Activated CD8-positive, alpha-beta memory T cell treated with anti-CD3 and anti-CD28 coated beads, Interleukin-2, amount 50 U/mL, for 24 hours (primary cell): ENCODE data around the gene STAT3.
"Not testable (repeated sequence)": the region's sequence is repeated elsewhere in the genome, so short reads cannot be mapped to it uniquely, and the experiment has no call there.

Experiments used
- DNase-seq: peaks from one replicate; pipeline ENCODE4 v3.0.0-alpha.2; 2020; ENCODE audit errors: extremely low read depth

STAT3 gene

DNA sequence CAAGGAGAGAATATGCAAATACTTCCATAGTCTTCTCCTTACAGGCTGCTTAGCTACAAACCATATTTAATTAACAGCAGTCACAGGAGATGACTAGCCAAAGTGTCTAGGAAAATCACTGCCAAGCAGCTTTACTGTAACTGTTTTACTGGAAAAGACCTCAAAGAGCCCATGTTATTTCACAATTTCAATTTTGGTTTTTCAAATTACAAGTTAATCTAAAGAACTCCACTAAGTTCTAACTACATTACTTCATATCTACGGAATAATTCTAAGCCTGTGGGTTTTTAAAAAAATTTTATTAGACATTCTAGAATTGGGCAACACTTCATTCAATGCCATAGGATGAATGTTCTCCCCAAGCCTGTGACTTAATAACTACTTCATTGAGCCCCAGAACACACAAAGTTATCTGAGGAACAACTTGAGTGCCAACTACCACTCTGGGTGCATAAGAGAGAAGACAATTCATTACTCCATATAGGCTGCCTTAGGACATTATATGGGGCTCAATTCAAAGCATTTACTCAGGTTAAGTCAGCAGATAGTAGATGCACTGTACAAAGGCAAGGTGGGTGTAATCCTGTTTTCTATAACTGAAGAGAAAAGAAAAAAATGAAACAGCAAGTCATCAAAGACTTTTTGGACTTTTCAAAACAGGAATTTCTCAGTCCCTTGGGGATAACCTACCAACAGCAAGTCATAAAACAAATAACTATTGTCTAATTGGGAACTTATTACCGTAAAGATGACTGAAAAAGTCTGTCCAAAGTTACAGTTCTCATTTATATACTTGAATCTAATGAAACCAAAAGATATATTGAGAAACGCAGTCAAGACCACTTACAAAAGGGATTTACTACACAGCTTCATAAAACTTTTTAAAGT is 33.0 kb downstream of the STAT3 start:
- DNase-seq: no peak

DNA sequence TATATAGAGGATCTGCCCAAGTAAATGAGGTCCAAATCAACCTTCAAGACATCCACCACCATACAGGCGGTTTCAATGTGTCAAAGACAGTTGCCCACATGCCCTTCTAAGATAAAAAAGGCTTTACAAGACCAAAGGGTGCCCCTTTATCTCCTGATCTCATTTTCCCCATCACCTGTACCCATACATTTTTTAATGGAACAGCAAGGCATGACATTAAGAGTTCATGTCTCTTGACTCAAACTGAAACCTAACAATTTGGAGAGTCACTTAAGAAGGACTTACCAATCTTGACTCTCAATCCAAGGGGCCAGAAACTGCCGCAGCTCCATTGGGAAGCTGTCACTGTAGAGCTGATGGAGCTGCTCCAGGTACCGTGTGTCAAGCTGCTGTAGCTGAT is 40.1 kb downstream of the STAT3 start:
- no peak for DNase-seq

DNA sequence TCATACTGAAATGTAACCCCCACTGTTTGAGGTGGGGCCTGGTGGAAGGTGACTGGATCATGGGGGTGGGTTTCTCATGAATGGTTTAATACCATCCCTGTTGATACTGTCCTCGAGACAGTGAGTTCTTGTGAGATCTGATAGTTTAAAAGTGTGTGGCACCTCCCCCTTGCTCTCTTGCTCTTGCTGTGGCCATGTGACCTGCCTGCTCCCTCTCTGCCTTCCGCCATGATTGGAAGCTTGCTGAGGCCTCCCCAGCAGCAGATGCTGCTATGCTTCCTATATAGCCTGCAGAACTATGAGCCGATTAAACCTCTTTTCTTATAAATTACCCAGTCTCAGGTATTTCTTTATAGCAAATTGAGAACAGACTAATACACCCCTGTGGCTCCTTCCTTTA is 40.6 kb downstream of the STAT3 start:
- no peak for DNase-seq

DNA sequence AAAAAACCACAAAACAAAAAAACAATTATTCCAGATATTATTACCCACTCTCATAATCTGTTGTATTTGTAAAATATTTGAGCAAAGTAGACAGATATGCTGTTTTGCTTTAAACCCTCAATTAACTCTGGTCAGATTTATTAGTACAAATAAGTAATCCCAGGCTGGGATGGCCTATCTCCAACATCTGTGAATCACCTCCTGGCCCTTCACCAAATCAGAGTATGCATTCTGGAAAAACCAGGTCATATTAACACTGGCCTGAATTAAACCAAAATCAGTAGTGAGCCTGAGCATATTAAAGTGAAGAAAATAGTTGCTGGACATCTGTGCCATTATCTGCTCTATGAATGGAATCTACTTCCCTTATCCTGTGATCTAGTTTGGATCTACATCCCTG is 41.0 kb downstream of the STAT3 start:
- DNase-seq: no peak

DNA sequence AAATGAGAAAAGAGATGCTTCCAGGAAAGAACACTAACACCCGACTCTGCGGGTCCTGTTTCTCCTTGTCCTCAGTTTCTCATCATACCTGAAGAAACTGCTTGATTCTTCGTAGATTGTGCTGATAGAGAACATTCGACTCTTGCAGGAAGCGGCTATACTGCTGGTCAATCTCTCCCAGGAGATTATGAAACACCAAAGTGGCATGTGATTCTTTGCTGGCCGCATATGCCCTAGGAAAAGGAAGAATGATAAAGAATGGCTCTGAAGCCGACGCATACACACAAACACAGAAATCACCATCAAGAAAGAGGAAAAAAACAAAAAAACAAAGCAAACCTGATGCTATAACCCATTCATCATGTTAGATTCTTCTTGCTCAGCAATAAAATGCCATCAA is 41.8 kb downstream of the STAT3 start:
- no peak for DNase-seq

DNA sequence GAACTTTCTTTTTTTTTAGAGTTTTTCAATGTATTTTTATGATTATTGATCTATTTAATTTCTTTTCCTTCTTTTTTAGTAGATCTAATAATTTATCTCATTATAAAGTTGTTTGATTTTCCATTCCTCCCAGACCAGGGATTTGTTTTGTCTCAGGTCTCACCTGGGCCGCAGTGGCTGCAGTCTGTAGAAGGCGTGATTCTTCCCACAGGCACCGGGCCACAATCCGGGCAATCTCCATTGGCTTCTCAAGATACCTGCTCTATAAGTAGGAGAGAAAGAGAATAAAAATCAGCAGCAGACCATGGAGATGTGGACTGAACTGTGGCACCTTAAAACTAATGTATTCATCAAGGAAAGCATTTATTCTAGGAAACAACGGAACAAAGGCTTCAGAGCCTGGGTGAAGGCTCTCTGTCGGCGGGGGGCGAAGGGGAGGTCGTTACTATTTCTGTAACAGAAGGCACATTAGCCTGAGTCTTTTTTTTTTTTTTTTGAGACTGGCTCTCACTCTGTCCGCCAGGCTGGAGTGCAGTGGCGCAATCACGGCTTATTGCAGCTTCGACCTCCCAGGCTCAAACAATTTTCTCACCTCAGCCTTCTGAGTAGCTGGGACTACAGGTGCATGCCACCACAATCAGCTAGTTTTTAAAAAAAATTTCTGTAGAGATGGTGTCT is 42.7 kb downstream of the STAT3 start:
- no peak for DNase-seq

DNA sequence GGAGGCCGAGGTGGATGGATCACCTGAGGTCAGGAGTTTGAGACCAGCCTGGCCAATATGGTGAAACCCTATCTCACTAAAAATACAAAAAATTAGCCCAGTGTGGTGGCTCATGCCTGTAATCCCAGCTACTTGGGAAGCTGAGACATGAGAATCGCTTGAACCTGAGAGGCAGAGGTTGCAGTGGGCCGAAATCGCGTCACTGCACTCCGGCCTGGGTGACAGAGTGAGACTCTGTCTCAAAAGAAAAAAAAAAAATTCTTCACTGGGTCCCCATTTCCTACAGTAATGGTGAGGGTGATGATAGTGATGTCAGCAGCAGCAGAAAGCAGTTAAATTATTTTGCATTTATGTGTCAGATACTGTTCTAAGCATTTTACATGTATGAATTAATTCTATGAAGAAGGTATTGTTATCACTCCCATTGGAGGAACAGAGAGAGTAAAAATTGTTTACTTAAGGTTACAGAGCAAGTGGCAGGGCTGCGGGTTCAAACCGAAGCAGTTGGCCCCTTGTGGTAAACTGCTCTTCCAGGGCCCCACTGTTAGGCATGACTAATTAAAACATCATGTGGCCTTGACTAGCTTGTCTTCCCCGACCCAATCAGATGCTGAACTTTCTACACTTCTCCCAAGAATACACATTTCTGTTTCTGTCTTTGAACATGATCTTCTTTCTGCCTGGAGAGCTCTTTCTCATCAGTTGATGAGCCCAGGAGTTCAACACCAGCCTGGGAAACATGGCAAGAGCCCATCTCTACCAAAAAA is 45.8 kb downstream of the STAT3 start:
- no peak for DNase-seq

DNA sequence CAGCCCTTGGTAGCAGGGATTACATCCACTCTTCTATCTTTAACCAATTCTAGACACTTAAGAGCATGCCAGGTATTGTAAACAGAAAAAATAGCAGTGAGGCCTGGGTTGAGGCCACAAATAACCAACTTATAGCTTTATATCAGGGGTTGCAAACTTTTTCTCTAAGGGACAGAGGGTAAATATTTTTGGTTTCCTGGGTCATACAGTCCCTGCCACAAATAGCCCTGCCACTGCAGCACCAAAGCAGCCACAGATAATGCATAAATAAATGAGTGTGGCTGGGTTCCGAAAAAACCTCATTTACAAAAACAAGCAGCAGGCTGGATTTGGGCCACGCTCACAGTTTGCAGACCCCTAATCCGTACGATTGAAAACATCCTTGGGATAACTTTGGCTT is 46.7 kb downstream of the STAT3 start:
- DNase-seq: no peak

DNA sequence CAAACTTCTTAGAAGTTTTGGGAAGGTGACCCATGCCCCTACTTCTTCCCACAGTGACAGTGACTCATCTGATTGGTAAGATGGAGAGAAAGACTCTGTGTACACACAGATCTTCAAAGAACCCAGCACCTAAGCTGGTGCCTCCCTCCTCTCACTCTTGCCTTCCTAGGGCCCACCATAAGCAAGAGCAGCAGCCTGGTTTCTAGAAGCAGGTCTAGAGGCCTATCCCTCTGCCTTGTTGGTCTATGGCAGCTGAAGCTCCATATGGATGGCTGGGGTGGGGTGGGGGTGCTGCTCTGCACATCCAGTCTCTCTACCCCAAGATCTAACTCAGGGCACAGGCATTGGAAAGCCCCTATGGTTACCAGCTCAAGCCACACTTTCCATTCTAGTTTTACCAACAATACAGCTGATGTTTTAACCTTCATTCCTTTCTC is 47.5 kb downstream of the STAT3 start:
- no peak for DNase-seq

DNA sequence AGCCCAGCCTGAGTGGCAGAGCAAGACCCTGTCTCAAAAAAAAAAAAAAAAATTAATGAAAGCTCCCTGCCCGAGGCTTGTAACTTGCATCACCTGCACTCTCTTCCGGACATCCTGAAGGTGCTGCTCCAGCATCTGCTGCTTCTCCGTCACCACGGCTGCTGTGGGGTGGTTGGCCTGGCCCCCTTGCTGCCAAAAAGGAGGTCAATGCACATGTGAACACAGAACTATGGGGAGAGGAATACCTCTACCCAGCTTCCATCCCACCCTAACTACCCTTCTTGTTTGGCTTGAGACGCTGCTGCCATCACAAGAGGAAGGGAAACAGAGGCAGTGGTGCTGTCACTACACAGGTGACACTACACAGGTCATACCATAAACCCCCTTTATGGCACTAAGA is 49.0 kb downstream of the STAT3 start:
- no peak for DNase-seq

DNA sequence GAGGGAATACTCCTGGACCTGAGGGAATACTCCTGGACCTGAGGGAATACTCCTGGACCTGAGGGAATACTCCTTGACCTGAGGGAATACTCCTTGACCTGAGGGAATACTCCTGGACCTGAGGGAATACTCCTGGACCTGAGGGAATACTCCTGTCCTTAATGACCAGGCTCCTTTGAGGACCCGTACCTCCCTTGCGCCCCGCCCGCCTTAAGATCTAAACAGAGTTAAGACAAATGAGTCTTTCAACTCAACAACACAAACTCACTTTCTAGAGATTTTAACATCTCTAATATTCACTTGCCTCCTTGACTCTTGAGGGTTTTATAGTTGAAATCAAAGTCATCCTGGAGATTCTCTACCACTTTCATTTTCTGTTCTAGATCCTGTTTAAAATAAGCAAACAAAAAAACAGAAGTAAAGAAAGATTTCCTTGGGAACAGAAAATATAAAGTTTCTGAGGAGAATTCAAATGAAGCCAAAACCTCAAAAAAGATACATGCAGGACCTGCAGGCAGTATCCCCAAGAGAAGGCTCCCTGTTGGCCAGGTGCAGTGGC is 49.7 kb downstream of the STAT3 start:
- DNase-seq: no peak

DNA sequence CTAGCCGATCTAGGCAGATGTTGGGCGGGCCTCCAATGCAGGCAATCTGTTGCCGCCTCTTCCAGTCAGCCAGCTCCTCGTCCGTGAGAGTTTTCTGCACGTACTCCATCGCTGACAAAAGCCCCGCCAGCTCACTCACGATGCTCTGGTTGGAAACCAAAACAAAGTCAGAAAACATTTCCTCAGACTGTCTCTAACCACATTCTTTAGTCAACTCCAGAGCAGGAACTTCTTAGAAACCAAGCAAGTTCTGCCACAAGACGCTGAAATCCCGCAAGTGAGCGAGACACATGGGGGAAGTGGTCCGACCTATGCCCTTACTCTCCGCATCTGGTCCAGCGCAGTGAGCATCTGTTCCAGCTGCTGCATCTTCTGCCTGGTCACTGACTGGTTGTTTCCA is 50.8 kb downstream of the STAT3 start:
- DNase-seq: no peak

DNA sequence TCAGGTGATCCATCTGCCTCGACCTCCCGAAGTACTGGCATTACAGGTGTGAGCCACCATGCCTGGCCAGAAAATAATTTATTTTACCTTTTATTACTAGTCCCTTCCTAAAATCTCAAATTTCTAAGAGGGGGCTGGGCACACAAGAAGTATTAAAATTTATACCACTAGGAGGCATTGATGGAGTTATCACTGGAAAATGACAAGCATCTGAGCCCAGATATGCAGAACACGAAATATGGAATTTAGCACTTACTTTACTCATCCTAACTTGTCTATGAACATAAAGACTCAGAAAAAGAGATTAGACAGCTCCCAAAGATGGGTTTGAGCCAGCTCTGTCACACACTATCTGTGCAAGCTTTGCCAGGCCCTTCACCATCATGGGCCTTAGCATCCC is 53.6 kb downstream of the STAT3 start:
- no peak for DNase-seq

DNA sequence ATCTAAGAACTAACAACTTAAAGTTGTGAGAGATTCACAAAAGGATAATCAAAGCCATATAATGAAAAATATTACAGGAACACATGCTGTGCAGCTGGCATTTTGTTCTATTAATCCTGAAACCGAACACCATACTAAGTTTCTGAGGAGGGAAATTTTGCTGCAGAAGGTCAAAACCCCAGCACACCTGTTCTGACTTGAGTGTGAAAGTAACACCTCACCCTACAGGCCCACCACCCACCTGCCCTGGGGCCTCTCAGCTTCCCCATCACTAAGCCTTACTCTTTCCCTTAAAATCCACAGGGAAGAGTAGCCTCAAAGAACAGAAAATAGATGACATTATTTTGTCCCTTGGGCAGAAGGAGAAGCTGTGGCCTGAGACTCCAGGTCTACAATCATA is 55.2 kb downstream of the STAT3 start:
- DNase-seq: no peak

DNA sequence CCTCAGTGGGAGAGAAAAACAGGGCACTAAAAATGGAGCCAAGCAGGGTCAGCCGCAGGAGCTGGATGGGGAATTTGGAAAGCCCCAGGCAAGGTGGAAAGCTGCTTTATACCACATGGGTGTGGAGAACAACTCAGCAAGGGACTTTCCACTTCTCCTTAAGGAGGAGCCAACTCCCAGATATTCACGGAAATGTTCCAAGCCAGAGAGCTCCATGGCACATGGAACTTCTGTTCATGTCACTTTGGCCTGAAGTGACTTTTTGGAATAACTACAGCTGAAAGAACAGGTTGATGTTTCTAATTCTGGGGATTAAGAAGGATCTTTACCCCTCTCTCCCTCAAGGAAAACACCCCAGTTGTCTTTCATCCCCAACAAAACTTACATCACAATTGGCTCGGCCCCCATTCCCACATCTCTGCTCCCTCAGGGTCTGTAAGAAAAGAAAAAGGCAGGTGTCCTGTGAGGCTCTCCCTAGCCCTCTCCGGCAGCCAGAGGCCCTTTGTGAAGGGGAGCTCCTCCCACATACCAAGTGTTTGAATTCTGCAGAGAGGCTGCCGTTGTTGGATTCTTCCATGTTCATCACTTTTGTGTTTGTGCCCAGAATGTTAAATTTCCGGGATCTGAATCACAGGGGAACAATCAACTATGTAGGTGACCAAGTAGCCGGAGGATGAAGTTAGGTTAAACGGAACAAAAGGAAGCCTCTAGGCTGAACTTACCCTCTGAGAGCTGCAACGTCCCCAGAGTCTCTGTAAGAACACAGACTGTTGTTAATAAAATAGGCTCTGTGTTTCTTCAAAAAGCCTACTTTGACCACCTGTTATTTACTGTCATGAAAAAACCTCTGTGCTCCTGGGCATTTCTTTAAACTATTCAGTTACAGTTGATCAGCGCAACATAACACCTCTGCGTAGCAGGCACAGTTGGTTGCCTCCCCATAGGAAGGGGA is 58.9 kb downstream of the STAT3 start:
- DNase-seq: no peak

DNA sequence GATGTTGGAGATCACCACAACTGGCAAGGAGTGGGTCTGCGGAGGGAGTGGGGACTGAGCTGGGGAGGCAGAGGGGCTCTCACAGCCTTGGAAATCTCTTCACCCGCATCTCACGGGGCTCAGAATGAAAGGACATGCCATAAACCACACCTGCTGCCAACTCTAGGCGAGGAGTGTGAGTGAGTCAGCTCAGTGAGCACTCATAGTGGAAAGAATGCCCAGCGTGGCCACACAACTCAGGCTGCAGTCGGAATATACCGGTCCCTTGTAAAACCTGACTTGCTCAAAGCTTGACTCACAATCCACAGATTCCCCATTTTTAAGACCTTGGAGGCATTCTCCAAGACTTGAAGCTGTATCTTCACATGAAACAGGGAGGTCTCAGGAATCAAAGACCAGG is 63.2 kb downstream of the STAT3 start:
- no peak for DNase-seq

DNA sequence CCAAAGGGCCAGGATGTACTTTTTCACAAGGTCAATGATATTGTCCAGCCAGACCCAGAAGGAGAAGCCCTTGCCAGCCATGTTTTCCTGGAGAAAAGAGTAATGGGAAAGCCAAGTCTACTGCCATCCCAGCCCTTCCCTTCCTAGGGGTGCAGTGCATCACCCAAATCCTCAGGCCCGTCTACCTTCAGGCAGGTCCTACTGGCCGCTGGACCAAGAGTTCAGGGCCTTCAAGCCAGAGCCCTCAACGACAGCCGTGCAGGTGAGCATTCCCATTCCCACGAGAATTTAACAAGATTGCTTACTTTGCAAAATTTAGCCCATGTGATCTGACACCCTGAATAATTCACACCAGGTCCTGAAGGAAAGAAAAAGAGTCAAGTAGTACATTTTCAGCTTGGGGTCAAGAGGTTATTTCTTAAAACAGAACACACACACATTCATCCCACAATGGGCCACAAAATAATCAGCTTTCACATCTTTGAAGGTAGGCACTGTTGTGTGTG is 64.9 kb downstream of the STAT3 start:
- no peak for DNase-seq

DNA sequence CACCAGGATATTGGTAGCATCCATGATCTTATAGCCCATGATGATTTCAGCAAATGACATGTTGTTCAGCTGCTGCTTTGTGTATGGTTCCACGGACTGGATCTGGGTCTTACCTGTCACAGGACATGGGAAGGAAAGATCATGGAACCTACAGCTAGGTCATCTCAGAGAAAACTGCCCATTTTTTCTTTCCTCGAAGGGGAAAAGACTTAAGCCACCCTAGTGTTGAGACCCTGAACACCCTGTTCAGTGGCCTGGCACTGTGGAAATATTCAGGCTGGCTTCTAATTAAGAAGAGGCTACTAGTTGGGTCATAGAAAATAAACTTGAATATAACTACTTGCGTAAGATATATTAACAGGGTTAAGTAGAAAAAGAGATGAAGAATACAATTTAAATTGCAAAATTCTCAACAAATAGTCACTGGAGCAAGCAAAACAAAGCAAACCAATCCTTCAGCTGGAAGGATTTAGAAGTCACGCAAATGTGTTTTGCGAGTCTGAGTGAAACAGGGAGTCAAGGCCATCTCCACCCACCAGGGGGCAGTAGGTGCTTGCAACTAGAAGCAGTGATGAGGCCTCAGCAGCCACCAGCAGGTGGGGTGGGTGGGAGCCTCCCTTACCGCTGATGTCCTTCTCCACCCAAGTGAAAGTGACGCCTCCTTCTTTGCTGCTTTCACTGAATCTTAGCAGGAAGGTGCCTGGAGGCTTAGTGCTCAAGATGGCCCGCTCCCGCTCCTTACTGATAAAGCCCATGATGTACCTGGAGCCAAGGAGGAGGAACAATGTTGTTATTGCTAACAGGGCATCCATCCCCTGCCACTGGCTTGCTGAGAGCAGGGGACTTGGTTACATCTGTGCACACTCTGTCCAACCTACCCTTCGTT is 65.6 kb downstream of the STAT3 start:
- DNase-seq: peak; percentile 93

DNA sequence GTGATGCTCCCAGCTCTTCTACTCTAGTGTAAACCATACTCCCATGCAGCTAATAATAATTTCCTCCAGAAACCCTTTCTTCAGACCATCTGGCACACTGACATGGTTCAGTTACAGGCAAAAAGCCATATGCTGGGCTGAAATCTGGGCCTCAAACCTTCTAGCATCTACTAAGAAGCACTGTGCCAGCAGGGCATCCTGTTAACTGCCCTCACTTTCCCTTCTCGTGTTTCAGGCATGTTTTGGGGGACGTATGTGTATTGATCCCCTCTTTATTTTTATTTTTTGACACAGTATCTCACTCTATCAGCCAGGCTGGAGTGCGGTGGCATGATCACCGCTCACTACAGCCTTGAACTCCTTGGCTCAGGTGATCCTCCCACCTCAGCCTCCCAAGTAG is 66.7 kb downstream of the STAT3 start:
- no peak for DNase-seq

DNA sequence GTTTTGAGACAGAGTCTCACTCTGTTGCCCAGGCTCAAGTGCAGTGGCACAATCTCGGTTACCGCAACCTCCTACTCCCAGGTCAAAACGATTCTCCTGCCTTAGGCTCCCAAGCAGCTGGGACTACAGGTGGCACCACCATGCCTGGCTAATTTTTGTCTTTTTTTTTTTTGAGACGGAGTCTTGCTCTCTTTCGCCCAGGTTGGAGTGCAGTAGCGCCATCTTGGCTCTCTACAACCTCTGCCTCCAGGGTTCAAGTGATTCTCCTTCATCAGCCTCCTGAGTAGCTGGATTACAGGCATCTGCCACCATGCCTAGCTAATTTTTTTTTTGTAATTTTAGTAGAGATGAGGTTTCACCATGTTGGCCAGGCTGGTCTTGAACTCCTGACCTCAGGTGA is 70.3 kb downstream of the STAT3 start:
- not testable (repeated sequence) for DNase-seq
